Hypothalamus (tissue), 51 donors: Measurements from ENCODE around the gene PM20D1.

Source experiments
- DNase-seq, 51 donors: peaks; one replicate each; lab custom pipeline; 2025; lab: John Stamatoyannopoulos, UW

PM20D1 gene

DNA sequence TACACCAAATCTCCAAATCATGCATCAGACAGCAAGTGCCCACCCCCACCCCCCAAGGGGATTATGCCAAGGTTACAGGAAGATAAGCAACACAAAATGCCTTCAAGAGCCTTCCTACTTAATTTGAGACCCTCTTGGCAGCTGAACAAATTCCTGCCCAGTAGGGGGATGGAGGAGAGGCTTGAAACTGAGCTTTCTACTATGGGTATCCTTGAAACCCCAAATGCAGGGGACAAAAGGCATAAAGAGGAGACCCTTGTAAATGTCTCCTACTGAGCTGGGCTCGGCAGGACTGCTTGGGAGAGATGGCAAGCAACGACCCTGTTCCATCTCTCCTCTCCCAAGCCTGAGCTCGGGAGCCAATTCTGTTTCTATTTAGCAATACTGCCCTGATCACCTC is 40.5 kb downstream of the PM20D1 start:
- no peak for DNase-seq

DNA sequence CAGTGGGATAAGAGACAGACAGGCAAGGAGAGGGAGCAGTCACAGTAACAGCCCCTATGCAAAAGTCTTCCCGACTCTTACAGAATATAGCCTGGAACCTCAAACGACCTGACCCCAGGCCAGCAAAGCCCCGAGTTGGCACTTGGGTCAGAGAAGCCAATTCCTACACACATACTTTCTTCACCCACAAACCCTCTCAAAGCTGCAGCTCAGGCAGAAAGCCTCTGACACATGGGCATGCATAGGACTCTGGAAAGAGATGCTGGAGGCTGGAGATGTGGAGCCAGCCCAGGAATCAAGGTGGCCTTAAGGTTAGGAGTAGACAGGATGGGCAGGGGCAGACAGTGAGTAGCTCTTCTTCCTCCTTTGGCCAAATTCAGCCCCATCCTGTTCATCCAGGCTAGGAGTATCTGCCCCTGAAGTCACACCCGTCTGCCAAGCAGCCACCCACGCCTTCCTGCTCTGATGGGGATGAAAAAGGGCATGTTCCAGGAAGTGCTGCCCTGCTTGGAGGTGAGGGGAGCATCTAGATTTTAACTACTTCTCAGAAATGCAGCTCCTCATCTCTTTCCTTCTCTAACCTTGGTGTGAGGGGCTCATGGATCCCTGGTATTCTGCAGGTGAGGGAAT is 44.7 kb downstream of the PM20D1 start:
- no peak for DNase-seq

DNA sequence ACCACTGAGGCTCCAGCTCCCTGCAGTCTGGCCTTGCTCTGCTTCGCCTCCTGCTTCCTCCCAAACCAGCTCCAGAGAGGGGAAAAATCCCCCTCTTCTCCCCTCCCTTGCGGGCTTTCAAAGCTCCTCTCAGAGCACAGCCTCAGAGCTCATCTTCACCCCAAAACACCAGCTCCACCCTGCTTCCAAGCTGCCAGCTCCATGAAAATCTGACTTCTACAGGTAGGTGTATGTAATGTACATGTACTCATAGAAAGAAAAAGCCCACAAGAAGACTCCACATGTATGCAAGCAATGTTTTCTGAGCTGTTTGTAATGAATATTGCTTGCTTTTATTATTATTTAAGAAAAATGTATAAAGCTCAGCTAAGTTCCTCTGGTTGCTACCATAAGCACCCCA is 45.3 kb downstream of the PM20D1 start:
- DNase-seq = no peak

DNA sequence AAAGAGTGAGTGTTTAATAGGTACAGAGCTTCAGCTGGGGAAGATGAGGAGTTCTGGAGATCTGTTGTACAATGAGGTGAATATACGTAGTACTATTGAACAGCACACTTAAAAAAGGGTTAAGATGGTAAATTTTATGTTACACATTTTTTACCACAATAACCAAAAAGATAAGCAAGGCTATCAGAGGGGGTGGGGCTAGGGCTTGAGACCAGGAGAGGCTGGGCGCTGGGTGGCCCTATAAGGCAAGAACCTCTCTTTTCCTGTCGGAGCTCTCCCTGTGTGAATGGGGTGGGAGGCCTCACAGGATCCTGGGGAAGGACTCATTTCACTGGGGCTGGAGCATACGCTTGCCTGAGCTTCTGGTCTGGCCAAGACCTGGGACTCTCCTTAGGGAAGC is 45.9 kb downstream of the PM20D1 start:
- no peak for DNase-seq

DNA sequence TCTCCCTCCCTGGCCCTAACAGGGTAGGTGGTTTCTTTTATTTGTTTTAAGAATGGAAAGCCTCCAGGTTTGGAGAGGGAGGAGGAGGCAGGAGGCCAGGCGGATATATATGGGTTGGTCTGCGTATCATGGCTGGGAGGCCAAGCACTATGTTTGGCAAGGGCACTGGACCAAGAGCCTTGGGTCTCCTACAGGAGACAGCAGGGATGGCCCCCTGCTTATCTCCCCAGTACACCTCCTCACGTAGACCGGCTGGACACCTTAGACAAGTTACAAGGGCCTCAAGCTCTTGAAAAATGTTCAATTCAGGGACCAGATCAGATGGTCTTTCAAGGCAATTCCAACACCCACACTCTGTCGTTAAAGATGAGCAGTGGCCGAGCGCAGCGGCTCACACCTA is 47.9 kb downstream of the PM20D1 start:
- DNase-seq = no peak

DNA sequence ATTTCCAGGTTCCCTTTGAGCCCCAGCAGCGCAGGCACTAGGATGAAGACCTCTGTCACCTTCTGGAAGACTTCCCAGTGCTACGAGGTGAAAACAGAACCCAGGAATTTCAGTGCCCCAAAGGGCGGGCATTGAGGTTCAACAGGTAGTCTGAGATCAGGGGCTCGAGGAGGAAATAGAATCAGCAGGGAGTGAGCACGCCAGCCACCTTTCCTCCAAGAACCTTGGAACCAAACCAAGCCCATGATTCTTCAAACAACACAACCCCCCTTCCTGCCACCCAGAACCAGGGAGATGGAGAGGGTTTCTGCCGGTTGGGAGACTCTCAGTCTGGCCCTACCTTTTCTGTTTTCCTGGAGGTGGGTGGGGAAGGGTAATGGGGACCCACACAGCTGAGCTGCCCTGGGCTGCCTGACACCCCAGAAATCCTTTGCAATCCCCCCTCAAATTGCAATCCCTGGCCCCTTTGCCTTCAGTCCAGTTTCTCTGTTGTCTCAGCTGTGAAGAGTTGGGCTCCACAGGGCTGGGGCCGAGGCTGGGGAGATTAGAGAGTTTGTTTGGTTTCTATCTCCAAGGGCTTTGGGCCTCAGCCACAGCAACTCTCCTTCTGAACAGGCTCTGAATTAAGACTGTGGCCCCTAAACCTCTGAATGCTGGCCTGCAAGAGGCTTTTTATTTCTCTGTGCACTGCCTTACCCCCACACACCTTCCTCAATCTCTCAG is 48.8 kb downstream of the PM20D1 start:
- no peak for DNase-seq

DNA sequence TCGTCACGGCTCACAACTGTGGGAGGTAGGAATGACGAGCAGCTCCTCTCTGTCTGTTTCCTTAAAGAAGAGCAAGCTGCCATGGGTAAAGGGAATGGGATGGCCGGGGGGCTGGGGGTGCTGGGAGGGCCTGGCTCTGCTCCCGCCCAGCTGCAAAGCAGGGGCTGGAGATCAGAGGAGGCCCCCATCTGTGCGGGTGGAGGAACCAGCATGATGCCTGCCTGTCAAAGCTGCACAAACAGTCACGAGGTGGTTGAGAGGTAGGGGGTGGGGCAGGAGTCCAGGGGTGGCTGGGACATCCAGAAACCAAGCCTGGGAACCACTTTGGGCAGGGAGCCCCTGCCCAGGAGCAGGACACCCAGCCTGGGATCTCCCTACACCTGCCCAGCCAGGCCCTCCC is 49.5 kb downstream of the PM20D1 start:
- DNase-seq = peak in 1 of 51 donors; percentile 17

DNA sequence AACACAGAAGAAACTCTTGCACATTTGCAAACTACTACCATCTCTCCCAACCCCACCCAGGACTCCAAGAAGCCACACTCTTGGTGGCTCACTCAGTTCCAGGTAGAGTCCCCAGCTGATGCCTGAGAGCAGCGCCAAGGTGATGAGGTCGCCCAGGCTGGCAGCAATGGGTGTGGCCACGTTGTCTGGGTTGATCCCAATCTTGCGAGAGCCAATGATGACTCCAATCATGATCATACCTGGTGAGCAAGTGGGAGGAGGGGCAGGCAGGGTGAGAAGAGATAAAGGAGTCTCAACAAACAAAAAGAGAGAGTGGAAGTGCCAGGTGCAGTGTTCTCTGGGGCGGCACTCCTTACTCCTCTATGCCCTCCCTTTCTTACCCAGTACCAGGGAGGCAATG is 51.4 kb downstream of the PM20D1 start:
- DNase-seq = no peak

DNA sequence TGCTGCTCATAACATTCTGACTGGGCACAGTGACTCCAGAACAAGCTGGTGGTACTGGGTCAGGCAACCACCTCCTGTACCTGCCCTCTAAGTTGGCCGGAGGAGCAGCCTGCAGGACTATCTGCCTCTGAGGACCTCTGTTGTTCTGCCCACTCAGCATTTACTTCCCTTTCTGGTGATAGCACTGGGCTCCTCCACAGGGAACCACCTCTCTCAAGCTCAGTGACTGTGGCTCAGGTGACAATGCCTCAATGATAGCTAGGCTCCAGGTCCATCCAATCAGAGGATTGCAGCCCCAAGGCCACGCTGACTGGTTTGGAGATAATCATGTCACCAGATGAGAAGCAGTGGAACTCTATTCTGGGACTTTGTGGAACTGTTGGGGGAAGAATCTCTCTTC is 52.8 kb downstream of the PM20D1 start:
- no peak for DNase-seq

DNA sequence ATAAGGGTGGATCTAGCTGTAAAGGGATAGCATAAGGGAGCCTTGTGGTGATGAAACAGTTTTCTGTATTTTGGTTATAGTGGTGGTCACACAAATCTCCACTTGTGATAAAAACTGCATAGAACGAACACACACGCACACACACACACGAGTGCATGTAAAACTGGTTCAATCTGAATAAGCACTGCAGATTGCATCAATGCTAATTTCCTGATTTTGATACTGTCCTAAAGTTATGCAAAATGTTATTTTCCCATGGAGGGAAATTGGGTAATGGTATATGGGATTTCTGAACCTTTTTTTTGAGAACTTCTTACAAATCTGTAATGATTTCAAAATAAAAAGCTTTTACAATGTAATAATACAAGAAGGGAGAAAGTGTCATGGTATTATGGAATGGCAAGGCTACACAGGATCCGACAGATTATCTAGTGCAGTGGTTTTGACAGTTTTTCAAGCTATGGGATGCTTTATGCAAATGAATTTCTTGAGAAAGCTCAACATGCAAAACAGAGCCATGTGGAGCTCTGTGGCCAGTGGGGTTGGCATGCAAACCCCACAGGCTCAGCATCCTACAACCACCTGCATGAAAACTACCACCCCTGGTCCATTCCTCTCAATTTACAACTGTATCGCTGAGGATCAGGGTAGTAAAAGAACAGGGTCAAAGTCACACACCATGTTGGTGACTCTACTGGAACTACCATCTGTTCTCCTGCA is 55.8 kb downstream of the PM20D1 start:
- DNase-seq = no peak

DNA sequence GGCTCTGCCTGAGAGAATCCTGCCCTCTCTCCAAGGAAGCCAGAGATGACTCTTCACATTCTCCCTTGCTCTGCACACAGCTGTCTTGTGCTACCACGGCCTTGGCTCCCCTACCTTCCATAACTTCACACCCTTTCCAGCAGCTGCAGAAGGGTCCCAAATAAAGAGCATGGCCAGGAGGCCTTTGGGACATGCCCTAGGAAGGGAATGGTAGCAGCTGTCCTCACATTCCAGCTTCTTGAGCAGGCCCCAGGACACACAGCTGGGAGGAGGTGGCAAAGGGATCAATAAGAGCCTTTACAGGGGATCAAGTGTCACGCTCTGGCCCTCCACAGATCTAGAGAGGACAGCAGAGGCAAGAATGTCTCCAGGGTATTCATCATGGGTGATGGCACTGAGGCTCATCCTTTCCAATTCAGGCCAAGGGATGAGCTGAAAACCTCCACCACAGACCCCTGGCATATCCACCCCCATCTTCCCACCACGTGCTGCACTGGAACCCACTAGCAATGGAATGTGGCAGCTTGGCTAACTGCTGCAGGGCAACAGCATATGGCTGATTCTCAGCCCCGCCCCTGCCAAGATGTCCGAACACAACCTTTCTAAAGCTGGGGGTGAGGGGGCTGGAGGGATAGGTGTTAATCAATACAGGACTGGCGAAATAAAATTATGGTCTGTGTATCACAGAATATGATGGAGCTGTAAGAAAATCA is 56.8 kb downstream of the PM20D1 start:
- no peak for DNase-seq

DNA sequence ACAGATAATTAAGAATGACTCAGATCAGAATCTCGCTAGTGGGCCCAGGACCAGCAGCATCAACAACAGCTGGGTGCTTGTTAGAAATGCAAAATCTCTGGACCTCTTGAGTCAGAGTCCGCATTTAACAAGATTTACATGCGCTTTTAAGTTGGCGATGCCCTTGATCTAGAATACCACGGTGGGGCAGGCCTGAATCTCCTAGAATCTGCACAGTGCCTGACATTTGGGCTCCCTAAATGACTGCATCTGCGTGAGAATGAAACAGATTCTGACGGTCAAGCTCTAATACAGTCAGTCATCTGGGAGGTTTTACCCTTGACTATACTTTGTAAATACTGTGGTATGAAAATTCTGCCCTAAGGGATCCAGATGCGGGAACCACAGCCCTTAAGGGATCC is 57.5 kb downstream of the PM20D1 start:
- no peak for DNase-seq

DNA sequence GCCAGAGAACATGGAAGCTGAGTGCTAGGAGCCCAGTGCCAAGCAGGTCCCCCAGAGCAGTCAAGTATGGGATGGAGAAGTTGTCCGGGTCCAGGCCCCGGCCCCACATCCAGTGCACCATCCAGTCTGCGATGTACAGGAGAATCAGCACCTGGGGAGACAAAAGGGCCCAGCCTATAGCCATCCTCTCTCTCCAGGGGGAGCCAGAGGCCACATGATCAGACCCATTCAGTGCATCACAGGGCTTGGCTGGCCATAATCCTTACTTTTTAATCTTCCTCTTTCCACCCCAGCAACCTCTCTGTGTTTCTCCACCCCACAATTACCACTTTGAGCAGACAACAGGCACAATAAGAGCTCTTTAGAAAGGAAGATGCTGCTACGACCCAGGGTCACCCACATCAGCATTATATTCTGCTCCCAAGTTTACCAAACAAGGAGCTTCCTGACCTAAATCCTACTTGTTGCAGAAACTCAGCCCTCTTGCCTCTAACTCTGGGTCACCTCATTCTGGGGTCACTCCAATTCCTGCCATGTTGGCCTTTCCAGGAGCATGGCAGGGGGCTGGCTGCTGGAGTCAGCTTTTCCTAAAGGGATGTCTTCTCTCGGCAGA is 58.3 kb downstream of the PM20D1 start:
- peak in 45 of 51 donors; percentile 12 to 83 (median 50) for DNase-seq

DNA sequence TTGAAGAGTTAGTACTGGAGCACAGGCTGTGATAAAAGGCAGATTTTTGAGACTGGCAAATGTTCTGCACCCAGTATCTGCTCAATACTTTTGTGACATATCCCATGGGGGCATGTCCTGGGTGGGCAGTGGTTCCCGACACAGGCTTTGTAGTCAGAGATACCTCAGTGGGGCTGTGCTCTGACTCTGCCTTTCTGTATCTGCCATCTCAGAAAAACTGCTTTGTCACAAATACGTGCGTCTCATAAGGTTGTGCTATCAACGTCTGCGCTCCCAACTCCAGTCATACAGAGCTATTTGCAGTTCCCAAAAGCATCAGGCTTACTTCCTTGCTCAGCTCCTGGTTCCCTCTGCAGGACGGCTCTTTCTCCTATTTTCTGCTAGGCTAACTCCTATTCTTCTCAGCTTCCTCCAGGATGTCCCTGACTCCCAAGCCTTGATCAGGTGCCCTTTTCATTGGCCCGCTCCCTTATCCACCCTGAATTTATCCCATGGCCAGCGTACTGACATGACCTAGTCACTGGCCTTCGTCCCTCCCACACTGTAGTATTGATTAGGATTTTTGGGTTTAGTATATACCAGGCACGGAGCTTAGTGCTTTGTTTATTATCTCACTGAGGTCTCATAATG is 62.5 kb downstream of the PM20D1 start:
- no peak for DNase-seq

DNA sequence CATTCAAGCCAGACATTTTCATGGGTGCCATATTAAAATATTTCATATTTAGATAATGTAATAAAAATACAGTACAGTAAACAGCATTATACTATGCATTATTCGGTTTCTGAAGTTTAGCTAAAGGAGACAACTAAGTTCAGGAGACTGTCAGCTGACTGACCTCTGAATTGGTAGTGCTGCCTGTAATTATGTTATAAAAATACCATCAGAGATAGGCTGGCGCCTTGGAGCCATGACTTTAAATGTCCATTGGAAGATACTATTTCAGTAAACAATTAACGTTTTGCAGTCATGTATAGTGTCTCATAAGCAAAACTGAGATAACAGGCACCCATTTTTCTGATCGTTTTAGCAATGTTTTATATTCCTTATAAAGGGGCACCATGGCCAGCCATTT is 63.3 kb downstream of the PM20D1 start:
- DNase-seq = no peak

DNA sequence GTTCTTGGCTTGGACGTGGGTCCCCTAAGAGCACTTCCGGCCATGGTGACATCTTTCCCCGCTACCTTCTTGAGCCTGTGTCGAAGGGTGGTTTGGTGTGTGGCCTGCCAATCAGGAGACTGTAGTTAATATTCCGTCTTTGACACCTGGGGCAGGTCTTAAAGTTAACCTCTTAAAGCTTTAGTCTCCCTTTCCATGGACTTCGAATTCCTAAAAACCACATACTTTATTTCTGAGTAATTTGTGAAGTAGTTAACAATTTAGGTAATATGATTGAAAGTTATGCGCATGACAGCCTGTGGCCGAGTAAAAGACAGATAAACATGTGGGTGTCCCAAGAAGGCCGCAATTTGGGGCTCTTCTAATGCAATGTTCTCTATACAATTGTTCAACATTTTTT is 64.5 kb downstream of the PM20D1 start:
- no peak for DNase-seq

DNA sequence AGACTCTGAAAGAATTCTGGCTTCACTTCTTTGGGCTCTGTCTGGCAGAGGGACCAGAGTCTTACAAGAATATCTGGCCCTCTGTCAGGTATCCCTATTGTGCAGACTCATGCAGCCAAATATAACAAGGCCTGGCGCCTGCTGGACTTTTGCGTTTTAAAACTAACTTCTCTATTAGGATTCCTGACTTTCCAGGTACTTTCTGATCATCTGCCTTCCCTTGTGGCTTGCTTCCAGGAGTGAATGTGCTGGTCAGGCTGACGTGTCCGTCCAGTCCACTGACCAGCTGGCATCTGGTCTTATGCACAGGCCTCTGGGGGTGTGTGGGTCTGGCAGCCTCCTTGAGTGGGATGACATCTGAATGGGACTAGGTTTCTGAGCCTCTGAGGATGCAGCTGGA is 66.0 kb downstream of the PM20D1 start:
- peak in 2 of 51 donors; percentile 6 to 25 for DNase-seq

DNA sequence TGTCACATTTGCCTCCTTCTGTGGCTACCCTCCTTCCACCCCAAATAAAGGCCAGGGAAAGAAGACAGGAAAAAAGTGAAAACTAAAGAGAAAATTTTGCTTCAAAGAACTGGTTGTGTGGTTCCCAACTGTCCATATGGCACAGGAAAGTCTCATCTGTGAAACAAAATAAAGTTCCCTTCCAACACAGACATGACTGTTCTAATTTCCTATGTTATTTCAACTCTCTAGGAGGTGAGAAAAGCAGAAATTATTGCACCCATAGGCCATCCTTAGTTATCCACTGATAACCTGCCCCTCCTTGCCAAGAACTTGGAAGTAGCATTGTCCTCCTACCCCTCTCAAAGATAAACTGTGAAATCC is 66.5 kb downstream of the PM20D1 start:
- DNase-seq = no peak

DNA sequence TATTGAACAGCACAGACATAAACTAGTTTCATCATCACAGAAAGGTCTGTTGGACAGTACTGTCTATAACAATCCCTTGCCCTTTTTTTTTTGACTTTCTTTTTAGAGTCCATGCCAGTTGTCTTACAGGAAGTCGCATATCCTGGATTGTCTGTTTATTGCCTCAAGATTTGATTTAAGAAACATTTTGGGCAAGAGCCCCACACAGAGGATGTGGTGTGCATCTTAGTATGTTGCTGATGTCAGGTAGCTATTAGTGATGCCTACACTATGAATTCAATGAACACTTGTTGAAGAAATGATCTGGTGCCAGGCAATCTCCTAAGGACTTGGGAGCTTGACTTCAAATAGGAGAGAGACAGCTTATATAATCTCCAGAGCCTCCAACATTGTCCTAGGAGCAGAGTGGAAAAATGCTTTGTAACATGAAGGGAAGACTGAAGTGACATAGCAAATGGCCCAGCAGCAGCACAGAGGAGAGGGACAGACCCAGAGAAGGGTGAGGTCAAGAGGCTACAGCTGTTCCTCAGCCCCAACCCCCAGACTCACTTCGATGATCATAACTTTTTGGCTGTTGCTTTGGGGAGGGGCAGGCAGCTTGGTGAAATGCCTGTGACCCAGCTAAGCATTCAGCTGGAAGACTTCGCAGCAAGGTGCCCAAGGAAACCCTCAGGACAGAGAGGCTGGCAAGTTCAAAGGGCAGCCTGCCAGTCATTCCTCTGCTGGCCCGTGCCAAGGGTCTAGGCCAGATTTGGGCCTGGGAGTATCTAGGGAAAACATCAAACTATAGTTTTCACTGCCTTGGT is 67.1 kb downstream of the PM20D1 start:
- DNase-seq = no peak

DNA sequence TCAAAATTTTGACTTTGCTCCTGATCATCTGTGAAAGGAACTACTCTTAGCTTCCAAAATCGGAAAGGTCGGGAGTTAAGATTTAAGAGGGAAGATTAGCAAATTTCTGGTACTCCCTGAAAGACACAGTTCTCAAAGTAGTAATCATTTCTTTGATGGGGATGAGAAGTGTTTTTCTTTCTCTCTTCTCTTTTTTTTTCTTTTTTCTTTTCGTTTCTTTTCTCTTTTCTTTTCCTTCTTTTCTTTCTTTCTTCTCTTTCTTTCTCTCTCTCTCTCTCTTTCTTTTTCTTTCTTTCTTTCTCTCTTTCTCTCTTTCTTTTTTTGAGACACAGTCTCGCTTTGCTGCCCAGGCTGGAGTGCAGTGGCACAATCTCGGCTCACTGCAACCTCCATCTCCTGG is 69.6 kb downstream of the PM20D1 start:
- DNase-seq = no peak
